GM13976 (cell line): ENCODE data around the gene FIG4.

Experiments
- DNase-seq: peaks from one replicate; pipeline ENCODE4 v3.0.0; 2012; ENCODE audit warnings: low spot score
- in situ Hi-C: fragments of 300-500 bp; cut with MboI; formaldehyde crosslinking; loops from one replicate; pipeline ENCODE4 v1.12.0; 2022; ENCODE audit warnings: low sequenced_read_pairs, mixed read lengths, inconsistent platforms; ENCODE audit not compliant: unreplicated experiment
- TF ChIP-seq, protein P1 (sequence below): IDR thresholded peaks from 2 replicates; pipeline ENCODE4 v1.5.1; 2012; ENCODE audit warnings: borderline replicate concordance, mild to moderate bottlenecking; ENCODE audit not compliant: insufficient read depth; ENCODE audit errors: extremely low read depth, missing control alignments, control extremely low read depth

Gene FIG4

DNA sequence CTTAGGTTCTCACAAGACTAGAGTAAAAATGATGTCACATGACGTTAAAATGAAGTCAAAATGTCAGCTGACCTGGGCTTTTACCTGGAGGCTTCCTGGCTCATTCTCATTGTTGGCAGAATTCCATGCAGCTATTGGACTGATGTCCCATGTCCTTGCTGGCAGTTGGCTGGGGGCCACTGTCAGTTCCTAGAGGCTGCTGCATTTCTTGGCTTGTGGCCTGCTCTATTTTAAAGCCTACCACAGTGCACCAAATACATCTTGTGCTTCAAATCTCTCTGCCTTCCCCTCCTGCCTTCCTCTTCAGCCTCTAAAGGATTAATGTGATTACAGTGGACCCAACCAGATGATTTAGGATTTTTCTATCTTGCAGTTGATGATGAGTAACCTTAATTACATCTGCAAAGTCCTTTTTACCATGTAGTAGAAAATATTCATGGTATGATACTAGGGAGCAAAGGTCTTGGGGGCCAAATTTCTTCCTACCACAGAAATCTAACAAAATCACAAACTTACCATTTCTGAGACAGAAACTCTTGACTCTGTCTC, 81.9 kb downstream of the FIG4 start:
- TF ChIP-seq, protein P1, sequence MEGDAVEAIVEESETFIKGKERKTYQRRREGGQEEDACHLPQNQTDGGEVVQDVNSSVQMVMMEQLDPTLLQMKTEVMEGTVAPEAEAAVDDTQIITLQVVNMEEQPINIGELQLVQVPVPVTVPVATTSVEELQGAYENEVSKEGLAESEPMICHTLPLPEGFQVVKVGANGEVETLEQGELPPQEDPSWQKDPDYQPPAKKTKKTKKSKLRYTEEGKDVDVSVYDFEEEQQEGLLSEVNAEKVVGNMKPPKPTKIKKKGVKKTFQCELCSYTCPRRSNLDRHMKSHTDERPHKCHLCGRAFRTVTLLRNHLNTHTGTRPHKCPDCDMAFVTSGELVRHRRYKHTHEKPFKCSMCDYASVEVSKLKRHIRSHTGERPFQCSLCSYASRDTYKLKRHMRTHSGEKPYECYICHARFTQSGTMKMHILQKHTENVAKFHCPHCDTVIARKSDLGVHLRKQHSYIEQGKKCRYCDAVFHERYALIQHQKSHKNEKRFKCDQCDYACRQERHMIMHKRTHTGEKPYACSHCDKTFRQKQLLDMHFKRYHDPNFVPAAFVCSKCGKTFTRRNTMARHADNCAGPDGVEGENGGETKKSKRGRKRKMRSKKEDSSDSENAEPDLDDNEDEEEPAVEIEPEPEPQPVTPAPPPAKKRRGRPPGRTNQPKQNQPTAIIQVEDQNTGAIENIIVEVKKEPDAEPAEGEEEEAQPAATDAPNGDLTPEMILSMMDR = no peak
- in situ Hi-C loops = no loop called here
- DNase-seq = no peak

- no peak for DNase-seq
- TF ChIP-seq, protein P1 = no peak
- in situ Hi-C loops = no loop called here
Measured at GRCh38 chr6:109781001-109781400, 89.9 kb downstream of the FIG4 start.

DNA sequence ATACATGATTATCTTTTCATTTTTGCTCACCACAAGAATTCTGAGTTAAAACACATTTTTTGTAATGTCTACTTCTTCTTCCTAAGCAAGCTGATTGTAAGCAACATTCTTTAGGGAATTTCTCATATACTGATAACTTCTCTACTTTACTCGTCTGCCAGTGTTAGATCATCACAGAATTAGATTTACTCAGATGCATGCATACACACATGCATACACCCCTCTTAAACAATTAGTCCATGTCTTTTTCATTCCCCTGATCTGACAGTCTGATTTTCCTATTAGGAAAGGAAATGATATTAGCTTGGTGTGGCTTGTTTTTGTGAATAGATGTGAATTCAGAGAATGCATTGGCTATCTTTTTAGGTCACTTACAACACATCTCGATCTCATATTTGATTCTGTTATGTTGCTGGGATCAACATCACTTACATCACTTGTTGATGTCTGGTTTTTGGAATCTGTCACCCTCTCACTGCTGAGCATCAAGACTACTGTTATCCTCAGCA, 91.4 kb downstream of the FIG4 start:
- DNase-seq = no peak
- in situ Hi-C loops = no loop called here
- TF ChIP-seq, protein P1 = no peak

DNA sequence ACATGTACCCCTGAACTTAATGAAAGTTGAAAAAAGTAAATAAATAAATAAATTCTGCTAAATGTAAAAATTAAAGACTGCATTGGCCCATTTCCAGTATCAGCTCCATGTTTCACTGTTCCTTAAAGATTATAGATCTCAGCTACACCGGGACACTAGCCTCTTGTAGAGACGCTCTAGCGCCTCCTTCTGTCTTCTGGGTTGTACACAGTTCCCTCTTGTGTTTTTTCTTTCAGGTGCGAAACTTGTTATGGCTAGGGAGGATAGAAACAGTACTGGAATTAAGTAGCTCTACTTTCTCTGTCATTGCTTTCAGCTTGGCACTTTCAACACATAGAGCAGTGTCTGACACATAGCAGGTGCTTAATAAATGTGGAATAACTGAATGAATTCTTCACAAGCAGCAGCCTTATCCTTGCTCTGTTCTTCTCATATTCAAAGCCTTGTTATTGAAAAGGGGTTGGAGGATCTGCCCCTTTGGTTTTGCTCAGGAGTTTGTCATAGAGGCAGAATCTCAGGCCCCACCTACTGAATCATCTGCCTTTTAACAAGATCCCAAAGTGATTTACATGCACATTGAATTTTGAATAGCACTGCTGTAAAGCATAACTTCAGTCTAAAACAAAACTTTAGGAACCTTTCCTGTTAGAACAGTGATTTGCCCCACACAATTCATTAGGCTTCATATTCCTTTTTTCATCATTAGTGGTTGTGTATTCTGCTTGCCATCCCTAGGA, 92.3 kb downstream of the FIG4 start:
- in situ Hi-C loops = no loop called here
- DNase-seq = no peak
- TF ChIP-seq, protein P1 = no peak

- DNase-seq = no peak
- TF ChIP-seq, protein P1 = no peak
- in situ Hi-C loops = no loop called here
Measured at GRCh38 chr6:109787312-109787711, 96.2 kb downstream of the FIG4 start.

DNA sequence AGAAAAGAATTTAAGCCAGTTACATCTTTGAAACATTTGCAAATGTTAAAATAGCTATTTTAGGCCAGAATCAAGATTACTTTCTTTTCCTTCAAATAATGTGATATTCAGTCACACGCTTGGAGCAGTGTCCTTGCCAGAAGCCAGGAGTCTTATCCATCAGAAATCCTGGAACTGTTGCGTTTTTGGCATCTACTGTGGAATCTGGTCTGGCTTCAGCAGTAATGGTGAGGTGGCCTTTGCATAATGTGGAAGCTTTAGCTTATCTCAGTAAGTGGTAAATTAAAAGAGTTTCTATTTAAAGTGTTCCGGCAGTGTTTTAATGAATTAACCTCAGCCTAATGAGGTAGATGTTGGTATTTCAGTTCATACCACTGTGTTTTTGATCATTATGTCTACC, 97.6 kb downstream of the FIG4 start:
- DNase-seq = no peak
- in situ Hi-C loops = no loop called here
- TF ChIP-seq, protein P1 = no peak
